ENCODE measurements around the gene HTT-AS. TPM values are rescaled to one million over a fixed set of nuclear protein-coding genes. Genes with fewer than 3 reads are reported as not detected.

HTT-AS gene
- total RNA-seq, 2 donors from 2014 or later, result not detected

DNA sequence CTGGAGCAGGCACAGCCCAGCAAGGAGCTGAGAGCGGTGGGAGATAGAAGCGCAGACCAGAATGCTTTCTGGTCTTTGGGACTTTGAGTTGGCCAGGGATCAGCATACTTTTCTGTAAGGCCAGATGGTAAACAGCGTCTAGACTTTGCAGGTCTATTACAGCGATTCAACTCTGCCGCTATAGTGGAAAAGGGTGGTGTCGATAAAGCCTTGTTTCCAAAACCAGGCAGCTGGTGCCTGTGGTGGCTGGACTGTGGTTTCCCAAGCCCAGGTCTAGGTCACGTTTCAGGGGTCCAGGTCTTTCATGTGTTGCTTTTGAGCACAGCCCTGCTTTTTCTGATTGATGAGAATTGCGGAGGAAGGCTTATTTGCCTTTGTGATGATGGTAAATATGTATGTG lies 40.1 kb downstream of the HTT-AS start:
- Histone ChIP-seq H3K9me3 (ENCODE audit: control insufficient read depth, low read length) (no peaks in the 10 kb centered on the region), H3K4me3 (ENCODE audit: low read length) (no peak overlapping the region), H3K27me3 (ENCODE audit: control insufficient read depth, insufficient read depth, low read length, poor library complexity, severe bottlenecking) (no peaks in the 10 kb centered on the region), H3K36me3 (ENCODE audit: control insufficient read depth, insufficient read depth, low read length) (no peaks in the 10 kb centered on the region), H3K4me1 (ENCODE audit: control insufficient read depth, insufficient read depth, low read length) (no peaks in the 10 kb centered on the region), H3K9ac (ENCODE audit: extremely low read depth, low read length, poor library complexity, severe bottlenecking) (no peak overlapping the region), H3K27ac (ENCODE audit: low read depth, low read length) (no peak overlapping the region)
- Mint-ChIP-seq H3K27me3 (ENCODE audit: insufficient read depth) (peaks cover 1% of the 10 kb centered on the region), H3K36me3 (ENCODE audit: low read depth) (no peaks in the 10 kb centered on the region), H3K9me3 (no peaks in the 10 kb centered on the region), H3K4me1 (peaks cover 4% of the 10 kb centered on the region), H3K27ac (no peak overlapping the region), H3K4me3 (no peak overlapping the region)
- TF ChIP-seq, protein P1, sequence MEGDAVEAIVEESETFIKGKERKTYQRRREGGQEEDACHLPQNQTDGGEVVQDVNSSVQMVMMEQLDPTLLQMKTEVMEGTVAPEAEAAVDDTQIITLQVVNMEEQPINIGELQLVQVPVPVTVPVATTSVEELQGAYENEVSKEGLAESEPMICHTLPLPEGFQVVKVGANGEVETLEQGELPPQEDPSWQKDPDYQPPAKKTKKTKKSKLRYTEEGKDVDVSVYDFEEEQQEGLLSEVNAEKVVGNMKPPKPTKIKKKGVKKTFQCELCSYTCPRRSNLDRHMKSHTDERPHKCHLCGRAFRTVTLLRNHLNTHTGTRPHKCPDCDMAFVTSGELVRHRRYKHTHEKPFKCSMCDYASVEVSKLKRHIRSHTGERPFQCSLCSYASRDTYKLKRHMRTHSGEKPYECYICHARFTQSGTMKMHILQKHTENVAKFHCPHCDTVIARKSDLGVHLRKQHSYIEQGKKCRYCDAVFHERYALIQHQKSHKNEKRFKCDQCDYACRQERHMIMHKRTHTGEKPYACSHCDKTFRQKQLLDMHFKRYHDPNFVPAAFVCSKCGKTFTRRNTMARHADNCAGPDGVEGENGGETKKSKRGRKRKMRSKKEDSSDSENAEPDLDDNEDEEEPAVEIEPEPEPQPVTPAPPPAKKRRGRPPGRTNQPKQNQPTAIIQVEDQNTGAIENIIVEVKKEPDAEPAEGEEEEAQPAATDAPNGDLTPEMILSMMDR (conservative IDR thresholded peaks at IDR 0.05), result no peak
- WGBS, 2 experiments (ENCODE audit: insufficient coverage in 1 of 2, insufficient read length in 1 of 2), result 92 to 93% methylated on average over 6 to 8 of the region's 8 CpGs
- no peak for DNase-seq

DNA sequence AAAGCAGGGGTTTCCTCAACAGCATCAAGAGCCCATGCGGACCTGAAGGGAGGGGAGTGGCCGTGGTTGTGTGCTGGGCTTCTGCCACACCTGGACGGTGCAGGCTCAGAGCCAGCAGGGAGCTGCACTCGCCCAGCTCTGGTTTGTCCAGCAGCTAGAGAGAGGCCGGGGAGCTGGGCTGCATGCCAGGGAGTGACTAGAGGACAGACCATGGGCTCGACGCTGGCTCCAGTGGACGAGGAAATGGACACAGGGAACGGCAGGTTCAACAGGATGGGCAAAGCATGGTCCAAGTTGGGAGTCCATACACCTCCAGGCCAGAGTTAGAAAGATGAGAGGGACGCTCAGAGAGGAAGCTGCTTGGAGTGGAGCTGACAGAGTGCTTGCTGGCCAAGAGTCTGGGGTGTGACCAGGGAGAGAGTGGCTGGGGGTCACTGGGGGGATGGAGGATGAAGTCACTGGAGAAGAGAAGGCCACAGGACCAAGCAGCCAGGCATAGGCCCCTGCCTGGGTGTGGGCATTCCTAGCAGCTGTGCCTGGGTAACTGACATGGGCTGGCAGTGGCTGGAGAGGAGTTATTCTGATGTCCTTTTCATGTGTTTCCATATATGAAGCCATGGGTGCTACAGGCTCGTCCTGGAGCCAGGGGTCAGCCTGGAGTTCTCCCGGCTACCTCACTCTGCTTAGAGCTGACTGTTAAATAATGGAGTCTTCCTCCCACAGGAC lies 42.8 kb downstream of the HTT-AS start:
- Histone ChIP-seq H3K27me3 (ENCODE audit: control insufficient read depth, insufficient read depth, low read length, poor library complexity, severe bottlenecking) (no peaks in the 10 kb centered on the region), H3K27ac (ENCODE audit: low read depth, low read length) (no peak overlapping the region), H3K36me3 (ENCODE audit: control insufficient read depth, insufficient read depth, low read length) (no peaks in the 10 kb centered on the region), H3K4me3 (ENCODE audit: low read length) (no peak overlapping the region), H3K4me1 (ENCODE audit: control insufficient read depth, insufficient read depth, low read length) (no peaks in the 10 kb centered on the region), H3K9me3 (ENCODE audit: control insufficient read depth, low read length) (no peaks in the 10 kb centered on the region), H3K9ac (ENCODE audit: extremely low read depth, low read length, poor library complexity, severe bottlenecking) (no peak overlapping the region)
- no peaks in the 10 kb centered on the region for H3K9me3 Mint-ChIP-seq
- no peak overlapping the region for H3K4me3 Mint-ChIP-seq
- no peaks in the 10 kb centered on the region for H3K4me1 Mint-ChIP-seq
- 90 to 91% methylated on average over 10 to 12 of the region's 12 CpGs for WGBS, 2 experiments (ENCODE audit: insufficient coverage in 1 of 2, insufficient read length in 1 of 2)
- no peak overlapping the region for H3K27ac Mint-ChIP-seq
- H3K36me3 Mint-ChIP-seq (ENCODE audit: low read depth), result no peaks in the 10 kb centered on the region
- DNase-seq, result no peak
- H3K27me3 Mint-ChIP-seq (ENCODE audit: insufficient read depth), result no peaks in the 10 kb centered on the region
- TF ChIP-seq, protein P1 (conservative IDR thresholded peaks at IDR 0.05), result no peak

DNA sequence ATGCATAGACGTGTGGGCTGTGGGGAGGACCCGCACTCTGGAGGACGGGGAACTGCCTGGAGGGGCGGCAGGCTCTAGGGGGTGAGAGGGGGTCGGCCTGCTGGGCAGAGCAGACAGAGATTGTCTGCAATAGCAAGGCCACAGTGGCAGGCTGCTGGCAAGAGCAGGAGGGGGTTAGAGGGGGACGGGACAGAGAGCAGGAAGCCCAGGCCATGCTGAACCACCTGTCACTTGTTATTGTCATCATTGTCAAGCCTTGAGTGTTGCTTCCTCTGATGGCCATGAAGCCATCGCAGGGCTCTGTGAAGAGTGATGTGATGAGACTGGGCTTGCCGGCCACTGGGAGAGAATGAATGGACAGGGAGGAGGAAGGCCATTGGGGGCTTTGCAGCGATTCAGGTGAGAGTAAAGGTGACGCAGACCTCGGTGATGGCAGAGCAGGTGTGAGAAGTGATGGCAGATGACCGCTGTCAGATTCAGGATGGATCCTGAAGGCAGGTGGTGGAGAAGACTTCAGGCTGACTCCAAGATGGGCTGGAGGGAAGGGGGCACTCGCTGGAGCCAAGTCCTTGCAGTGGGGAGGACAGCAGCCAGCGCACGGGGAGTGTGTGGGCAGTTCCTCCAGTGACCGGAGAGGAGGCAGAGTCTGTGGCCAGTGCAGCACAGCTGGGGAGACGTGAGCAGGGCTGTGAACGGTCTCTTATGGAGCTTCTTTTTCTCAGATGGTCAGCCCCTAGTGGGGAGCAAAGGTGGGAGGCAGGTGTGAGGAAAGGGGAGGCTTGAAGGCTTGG lies 43.6 kb downstream of the HTT-AS start:
- H3K4me3 ChIP-seq (ENCODE audit: low read length), result no peak overlapping the region
- no peak overlapping the region for H3K27ac Mint-ChIP-seq
- no peak for DNase-seq
- H3K27me3 Mint-ChIP-seq (ENCODE audit: insufficient read depth), result no peaks in the 10 kb centered on the region
- TF ChIP-seq, protein P1 (conservative IDR thresholded peaks at IDR 0.05), result no peak
- WGBS, 2 experiments (ENCODE audit: insufficient coverage in 1 of 2, insufficient read length in 1 of 2), result 83 to 89% methylated on average over 14 to 18 of the region's 18 CpGs
- no peaks in the 10 kb centered on the region for H3K4me1 Mint-ChIP-seq
- H3K9me3 Mint-ChIP-seq, result no peaks in the 10 kb centered on the region
- no peaks in the 10 kb centered on the region for H3K36me3 ChIP-seq (ENCODE audit: control insufficient read depth, insufficient read depth, low read length)
- H3K4me3 Mint-ChIP-seq, result no peak overlapping the region
- H3K4me1 ChIP-seq (ENCODE audit: control insufficient read depth, insufficient read depth, low read length), result no peaks in the 10 kb centered on the region
- H3K27ac ChIP-seq (ENCODE audit: low read depth, low read length), result no peak overlapping the region
- no peaks in the 10 kb centered on the region for H3K36me3 Mint-ChIP-seq (ENCODE audit: low read depth)
- H3K27me3 ChIP-seq (ENCODE audit: control insufficient read depth, insufficient read depth, low read length, poor library complexity, severe bottlenecking), result no peaks in the 10 kb centered on the region
- H3K9me3 ChIP-seq (ENCODE audit: control insufficient read depth, low read length), result no peaks in the 10 kb centered on the region
- no peak overlapping the region for H3K9ac ChIP-seq (ENCODE audit: extremely low read depth, low read length, poor library complexity, severe bottlenecking)

All from endodermal cell (in vitro differentiated cells).